ENCODE measurements around the gene KNL1.

The KNL1 gene

DNA sequence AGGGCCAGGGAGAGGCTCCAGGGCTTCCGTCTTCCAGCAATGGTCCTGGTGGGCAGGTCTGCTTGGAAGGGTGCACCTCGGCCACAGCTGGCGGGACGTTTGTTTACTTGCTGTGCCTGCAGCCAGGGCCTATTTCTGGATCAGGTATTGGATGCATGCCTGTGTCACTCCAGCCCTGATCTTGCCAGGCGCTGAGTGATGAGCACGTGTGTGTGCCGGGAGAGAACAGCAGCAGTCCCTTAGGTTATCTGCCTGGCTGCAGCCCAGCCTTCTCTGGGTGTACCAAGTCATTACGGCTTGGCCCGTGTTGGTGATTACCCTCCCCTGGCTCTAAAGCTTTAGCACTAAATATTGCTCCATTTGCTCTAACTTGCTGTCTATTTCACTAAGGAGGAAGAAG is 44.2 kb upstream of the KNL1 start:
- no peak for ATAC-seq
- no peak for TF ChIP-seq RARB (CRISPR knock-in tag; IDR thresholded peaks at IDR 0.05)
- TF ChIP-seq SNAI2 (CRISPR knock-in tag; IDR thresholded peaks at IDR 0.05) = no peak
- TF ChIP-seq CSDC2 (CRISPR knock-in tag; IDR thresholded peaks at IDR 0.05) = no peak
- TF ChIP-seq OSR1 (CRISPR knock-in tag; IDR thresholded peaks at IDR 0.05) = no peak
- TF ChIP-seq ZNF565 (CRISPR knock-in tag; conservative IDR thresholded peaks at IDR 0.05; ENCODE audit: low read depth) = no peak
- TF ChIP-seq, protein P1, sequence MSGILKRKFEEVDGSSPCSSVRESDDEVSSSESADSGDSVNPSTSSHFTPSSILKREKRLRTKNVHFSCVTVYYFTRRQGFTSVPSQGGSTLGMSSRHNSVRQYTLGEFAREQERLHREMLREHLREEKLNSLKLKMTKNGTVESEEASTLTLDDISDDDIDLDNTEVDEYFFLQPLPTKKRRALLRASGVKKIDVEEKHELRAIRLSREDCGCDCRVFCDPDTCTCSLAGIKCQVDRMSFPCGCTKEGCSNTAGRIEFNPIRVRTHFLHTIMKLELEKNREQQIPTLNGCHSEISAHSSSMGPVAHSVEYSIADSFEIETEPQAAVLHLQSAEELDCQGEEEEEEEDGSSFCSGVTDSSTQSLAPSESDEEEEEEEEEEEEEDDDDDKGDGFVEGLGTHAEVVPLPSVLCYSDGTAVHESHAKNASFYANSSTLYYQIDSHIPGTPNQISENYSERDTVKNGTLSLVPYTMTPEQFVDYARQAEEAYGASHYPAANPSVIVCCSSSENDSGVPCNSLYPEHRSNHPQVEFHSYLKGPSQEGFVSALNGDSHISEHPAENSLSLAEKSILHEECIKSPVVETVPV (CRISPR knock-in tag; IDR thresholded peaks at IDR 0.05) = no peak
- no peak for TF ChIP-seq TCF4 (CRISPR knock-in tag; IDR thresholded peaks at IDR 0.05; ENCODE audit: borderline replicate concordance)
- TF ChIP-seq PPARA (CRISPR knock-in tag; IDR thresholded peaks at IDR 0.05; ENCODE audit: borderline replicate concordance) = no peak
- TF ChIP-seq PATZ1 (CRISPR knock-in tag; IDR thresholded peaks at IDR 0.05; ENCODE audit: borderline replicate concordance) = no peak
- no peak for TF ChIP-seq TOX (CRISPR knock-in tag; IDR thresholded peaks at IDR 0.05; ENCODE audit: borderline replicate concordance)
- no peak for TF ChIP-seq ZC3H10 (CRISPR knock-in tag; IDR thresholded peaks at IDR 0.05)
- no peak for TF ChIP-seq CREB5 (CRISPR knock-in tag; IDR thresholded peaks at IDR 0.05; ENCODE audit: low read depth)

DNA sequence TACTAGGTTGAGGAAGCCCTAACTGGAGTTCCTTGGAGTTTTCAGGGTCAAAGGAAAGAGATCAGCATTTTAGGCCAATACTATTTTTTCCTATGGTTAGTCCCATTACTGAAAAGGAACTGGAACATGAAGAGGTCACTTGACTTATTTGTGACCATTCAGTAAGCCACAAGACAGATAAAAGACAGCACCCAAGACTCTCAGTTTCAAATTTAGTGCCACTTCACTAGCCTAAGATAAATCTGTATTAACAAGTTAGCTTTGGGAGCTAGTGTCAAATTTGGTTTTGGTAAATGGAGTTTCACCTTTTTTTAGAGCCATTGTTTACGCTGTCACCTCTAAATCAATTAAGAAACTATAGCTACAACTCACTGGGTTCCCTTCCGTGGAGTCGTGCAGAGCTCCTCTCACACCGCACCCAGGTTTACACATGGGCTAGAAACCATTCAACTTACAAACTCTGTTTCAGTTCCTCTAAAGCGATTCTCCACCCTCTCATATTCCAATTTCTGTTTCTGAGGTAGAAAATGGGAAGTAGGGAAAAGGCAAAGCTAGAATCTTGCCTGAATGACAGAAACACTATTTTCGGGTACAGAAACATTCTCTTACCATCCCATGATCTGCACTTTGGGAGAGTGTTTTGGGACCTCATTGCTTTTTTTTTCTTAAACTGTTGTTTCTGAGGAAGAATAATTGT is 43.6 kb upstream of the KNL1 start:
- no peak for ATAC-seq
- no peak for TF ChIP-seq CSDC2 (CRISPR knock-in tag; IDR thresholded peaks at IDR 0.05)
- TF ChIP-seq ZNF565 (CRISPR knock-in tag; conservative IDR thresholded peaks at IDR 0.05; ENCODE audit: low read depth) = no peak
- TF ChIP-seq ARNTL (CRISPR knock-in tag; IDR thresholded peaks at IDR 0.05; ENCODE audit: borderline replicate concordance, low read depth) = no peak

- ATAC-seq = no peak
Observed at GRCh38 chr15:40554161-40554525, 39.9 kb upstream of the KNL1 start.

DNA sequence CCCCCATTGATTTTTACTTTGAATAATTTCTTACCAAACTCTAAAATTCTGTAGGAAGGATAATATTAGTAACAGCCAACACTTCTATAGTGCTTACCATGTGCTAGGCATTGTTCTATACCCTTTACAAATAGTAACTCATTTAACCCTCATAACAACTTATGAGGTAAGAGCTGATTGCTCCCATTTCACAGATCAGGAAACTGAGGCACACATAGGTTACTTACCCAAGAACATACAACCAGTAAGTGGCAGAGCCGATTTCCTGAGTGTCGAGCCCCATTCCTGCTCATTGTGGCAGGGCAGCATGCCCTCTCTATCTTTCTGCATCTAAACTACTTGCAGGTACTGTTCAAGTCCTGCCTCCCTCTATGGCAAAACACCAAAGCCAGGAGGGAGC is 38.2 kb upstream of the KNL1 start:
- ATAC-seq = no peak
- TF ChIP-seq ZFP30 (CRISPR knock-in tag; IDR thresholded peaks at IDR 0.05) (no peak), CREB5 (CRISPR knock-in tag; IDR thresholded peaks at IDR 0.05; ENCODE audit: low read depth) (no peak), TCF4 (CRISPR knock-in tag; IDR thresholded peaks at IDR 0.05; ENCODE audit: borderline replicate concordance) (no peak), ISL1 (CRISPR knock-in tag; IDR thresholded peaks at IDR 0.05) (no peak), ESRRG (CRISPR knock-in tag; IDR thresholded peaks at IDR 0.05) (no peak), SNAI2 (CRISPR knock-in tag; IDR thresholded peaks at IDR 0.05) (no peak), ARNTL (CRISPR knock-in tag; IDR thresholded peaks at IDR 0.05; ENCODE audit: borderline replicate concordance, low read depth) (no peak), PATZ1 (CRISPR knock-in tag; IDR thresholded peaks at IDR 0.05; ENCODE audit: borderline replicate concordance) (no peak), CSDC2 (CRISPR knock-in tag; IDR thresholded peaks at IDR 0.05) (no peak), GLIS3 (CRISPR knock-in tag; IDR thresholded peaks at IDR 0.05) (no peak), ZFP3 (CRISPR knock-in tag; IDR thresholded peaks at IDR 0.05) (no peak), ZNF70 (CRISPR knock-in tag; IDR thresholded peaks at IDR 0.05) (no peak)
- TF ChIP-seq, protein P2, sequence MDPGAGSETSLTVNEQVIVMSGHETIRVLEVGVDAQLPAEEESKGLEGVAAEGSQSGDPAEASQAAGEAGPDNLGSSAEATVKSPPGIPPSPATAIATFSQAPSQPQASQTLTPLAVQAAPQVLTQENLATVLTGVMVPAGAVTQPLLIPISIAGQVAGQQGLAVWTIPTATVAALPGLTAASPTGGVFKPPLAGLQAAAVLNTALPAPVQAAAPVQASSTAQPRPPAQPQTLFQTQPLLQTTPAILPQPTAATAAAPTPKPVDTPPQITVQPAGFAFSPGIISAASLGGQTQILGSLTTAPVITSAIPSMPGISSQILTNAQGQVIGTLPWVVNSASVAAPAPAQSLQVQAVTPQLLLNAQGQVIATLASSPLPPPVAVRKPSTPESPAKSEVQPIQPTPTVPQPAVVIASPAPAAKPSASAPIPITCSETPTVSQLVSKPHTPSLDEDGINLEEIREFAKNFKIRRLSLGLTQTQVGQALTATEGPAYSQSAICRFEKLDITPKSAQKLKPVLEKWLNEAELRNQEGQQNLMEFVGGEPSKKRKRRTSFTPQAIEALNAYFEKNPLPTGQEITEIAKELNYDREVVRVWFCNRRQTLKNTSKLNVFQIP (CRISPR knock-in tag; IDR thresholded peaks at IDR 0.05; ENCODE audit: borderline replicate concordance, low read depth) = no peak

More at GRCh38 chr15:40554161-40554525, 39.9 kb upstream of the KNL1 start:
- no peak for TF ChIP-seq ZNF8 (CRISPR knock-in tag; IDR thresholded peaks at IDR 0.05)
- TF ChIP-seq ZFP3 (CRISPR knock-in tag; IDR thresholded peaks at IDR 0.05) = no peak
- TF ChIP-seq, protein P1 (CRISPR knock-in tag; IDR thresholded peaks at IDR 0.05) = no peak

All from SK-N-SH treated with all-trans-retinoic acid at 6 μM for 48 hours (cell line).